Psoas muscle (tissue), 8 donors: ENCODE measurements around the gene AHI1. TPM values are rescaled to one million over a fixed set of nuclear protein-coding genes. Genes with fewer than 3 reads are reported as not detected.

ENCODE experiments used
- ATAC-seq, 4 donors: fragments of 200-7000 bp; cut with Tn5 transposase; one replicate each; pipeline ENCODE4 v1.9.1; 2020; ENCODE audit warnings: moderate library complexity in 3 of 4, mild to moderate bottlenecking in 2 of 4
- DNase-seq, 2 donors: peaks; one replicate each; pipeline ENCODE4 v3.0.0-alpha.2; 2020
- H3K27ac ChIP-seq: fragments of 200-600 bp; one replicate; pipeline ENCODE4 v1.8.0; 2022
- H3K27me3 ChIP-seq, 3 donors: fragments of 200-600 bp in 1 of 3; one replicate each; pipeline versions ENCODE4 v1.6.1 to v1.8.0; 2013 to 2022; ENCODE audit warnings: low read length in 2 of 3, mild to moderate bottlenecking in 2 of 3, moderate library complexity in 1 of 3; ENCODE audit not compliant: insufficient read depth in 3 of 3
- H3K36me3 ChIP-seq, 2 donors: fragments of 200-600 bp in 1 of 2; one replicate each; pipeline versions ENCODE4 v1.6.1 to v1.8.0; 2013 to 2022; ENCODE audit warnings: low read depth in 1 of 2, mild to moderate bottlenecking in 1 of 2, moderate library complexity in 1 of 2; ENCODE audit not compliant: insufficient read depth in 1 of 2
- H3K4me1 ChIP-seq: fragments of 200-600 bp; one replicate; pipeline ENCODE4 v1.8.0; 2022
- H3K4me3 ChIP-seq: fragments of 200-600 bp; one replicate; pipeline ENCODE4 v1.8.0; 2022; ENCODE audit warnings: mild to moderate bottlenecking
- H3K9me3 ChIP-seq: fragments of 200-600 bp; one replicate; pipeline ENCODE4 v1.8.0; 2022
- CTCF ChIP-seq: fragments of 200-600 bp; IDR thresholded peaks from one replicate; pipeline ENCODE4 v1.8.0; 2022; ENCODE audit warnings: antibody characterized with exemption
- WGBS, 3 donors: extraction: QIAGEN DNeasy Blood & Tissue Kit; methylation state at CpG; one replicate each; pipeline versions ENCODE4 v1.1.6 to v1.1.7; 2013; 5-methylcytosine and 5-hydroxymethylcytosine counted together
- intact Hi-C, 2 donors: fragments of 100-400 bp; cut with DNase I; formaldehyde crosslinking; loops; one replicate each; pipeline versions ENCODE4 v1.11.0 to v1.14.2; 2022
- polyA plus RNA-seq, 3 donors: library from polyadenylated mRNA; stranded (reverse); fragments of 200-250 nt; gene quantifications; one replicate each; pipeline ENCODE4 v1.2.3, GENCODE V29; 2013
- total RNA-seq, 4 donors: library from RNA; stranded (reverse); fragmentation: NEBNext Ultra II Directional in 2 of 4; extraction: Animal tissue kit (Norgen Biotek cat#: 25700) in 2 of 4; gene quantifications; one replicate each; pipeline versions ENCODE4 v1.2.1 to v1.2.4, GENCODE V29; 2021 to 2023
- donor health status: healthy with polysubstance abuse.
- donor health status: DM: no; HTN: no; CAD: no; lungs with moderate emphysema.
- donor health status: Bipolar disorder and iron deficiency.
- donor health status: healthy.
- donor health status: DM: yes; HTN: yes; CAD: no.
- donor health status: DM: no; HTN: no; CAD: no.
- donor health status: DM: no; HTN: no; CAD: no.
- donor health status: DM: yes; HTN: yes; CAD: no.

Gene AHI1
- total and polyA plus RNA-seq, 7 donors = 5.5 to 14.2 (median 8.3) TPM

DNA sequence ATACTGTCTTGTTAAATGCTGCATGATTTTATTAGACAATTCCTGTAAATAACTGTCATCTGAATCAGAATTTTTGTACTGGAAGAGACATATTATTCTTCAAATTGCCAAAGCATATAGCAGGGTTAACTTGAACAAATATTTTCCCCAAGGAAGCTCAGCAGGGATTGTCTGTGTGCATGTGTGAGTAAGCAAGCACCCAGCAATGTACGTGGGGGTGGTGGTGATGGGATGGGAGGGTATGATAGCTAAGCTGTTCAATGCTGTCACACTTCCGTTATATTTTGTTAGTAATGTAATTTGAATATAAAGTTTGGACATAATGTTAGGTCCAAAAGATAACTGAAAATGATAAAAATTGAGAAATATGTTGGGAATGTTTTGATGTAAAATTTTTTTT lies 198.3 kb downstream of the AHI1 start:
- no peaks in the 10 kb centered on the region for H3K4me1 ChIP-seq
- intact Hi-C loops = no loop called here
- H3K27ac ChIP-seq = no peak overlapping the region
- TF ChIP-seq CTCF = no peak
- peaks cover 0 to 11% of the 10 kb centered on the region in 2 donors for H3K36me3 ChIP-seq
- no peaks in the 10 kb centered on the region for H3K27me3 ChIP-seq
- WGBS, 3 donors = 80 to 82% (median 80%) methylated on average over 2 of the region's 2 CpGs
- no peak overlapping the region for H3K4me3 ChIP-seq
- ATAC-seq (no peak), DNase-seq (no peak)
- peaks cover 4% of the 10 kb centered on the region for H3K9me3 ChIP-seq

GRCh38 chr6:135298455-135298854 lies 199.1 kb downstream of the AHI1 start:
- TF ChIP-seq CTCF = no peak
- no peak for DNase-seq
- WGBS, 3 donors = 88 to 95% (median 94%) methylated on average over 2 of the region's 2 CpGs
- Histone ChIP-seq H3K36me3 (peaks cover 0 to 9% of the 10 kb centered on the region in 2 donors), H3K4me1 (no peaks in the 10 kb centered on the region), H3K27ac (no peak overlapping the region), H3K9me3 (peaks cover 4% of the 10 kb centered on the region), H3K4me3 (no peak overlapping the region), H3K27me3 (no peaks in the 10 kb centered on the region)
- intact Hi-C loops = no loop called here
- no peak for ATAC-seq

- Histone ChIP-seq H3K36me3 (no peaks in the 10 kb centered on the region), H3K27ac (no peak overlapping the region), H3K4me3 (no peak overlapping the region), H3K4me1 (no peaks in the 10 kb centered on the region), H3K9me3 (peaks cover 4% of the 10 kb centered on the region), H3K27me3 (no peaks in the 10 kb centered on the region)
- intact Hi-C loops = no loop called here
- DNase-seq (no peak), ATAC-seq (peak in 2 of 4 donors; percentile 43 to 56)
- 63 to 89% (median 77%) methylated on average over 2 of the region's 2 CpGs for WGBS, 3 donors
- TF ChIP-seq CTCF = no peak
These were observed 200.8 kb downstream of the AHI1 start for GRCh38 chr6:135296715-135297114.

DNA sequence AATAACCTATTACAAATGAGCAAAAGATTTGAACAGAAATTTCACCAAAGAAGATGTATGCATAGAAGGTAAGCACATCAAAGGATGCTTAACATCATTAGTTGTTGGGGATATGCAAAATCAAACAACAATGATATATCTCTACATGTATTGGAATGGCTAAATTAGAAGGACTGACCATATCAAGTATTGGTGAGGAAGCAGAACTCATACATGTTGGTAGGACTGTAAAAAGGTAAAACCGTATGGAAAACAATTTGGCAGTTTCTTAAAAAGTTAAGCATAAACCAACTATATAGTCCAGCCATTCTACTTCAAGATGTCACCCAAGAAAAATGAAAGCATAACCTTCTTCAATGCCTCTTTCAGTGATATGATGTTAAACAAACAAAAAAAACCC lies 202.5 kb downstream of the AHI1 start:
- 87 to 97% (median 95%) methylated on average over 1 of the region's 1 CpG for WGBS, 3 donors
- no peak overlapping the region for H3K4me3 ChIP-seq
- H3K36me3 ChIP-seq = peaks cover 0 to 5% of the 10 kb centered on the region in 2 donors
- H3K27ac ChIP-seq = no peak overlapping the region
- no peak for TF ChIP-seq CTCF
- peaks cover 4% of the 10 kb centered on the region for H3K9me3 ChIP-seq
- ATAC-seq (no peak), DNase-seq (no peak)
- intact Hi-C loops = no loop called here
- H3K4me1 ChIP-seq = no peaks in the 10 kb centered on the region
- no peaks in the 10 kb centered on the region for H3K27me3 ChIP-seq
